NCI-H526 treated with DMSO at 0.1 percent for 48 hours (cell line): ENCODE measurements around the gene RASGRF2.

Source experiments
- DNase-seq: peaks from one replicate; lab custom pipeline; 2025; lab: John Stamatoyannopoulos, UW

The RASGRF2 gene

DNA sequence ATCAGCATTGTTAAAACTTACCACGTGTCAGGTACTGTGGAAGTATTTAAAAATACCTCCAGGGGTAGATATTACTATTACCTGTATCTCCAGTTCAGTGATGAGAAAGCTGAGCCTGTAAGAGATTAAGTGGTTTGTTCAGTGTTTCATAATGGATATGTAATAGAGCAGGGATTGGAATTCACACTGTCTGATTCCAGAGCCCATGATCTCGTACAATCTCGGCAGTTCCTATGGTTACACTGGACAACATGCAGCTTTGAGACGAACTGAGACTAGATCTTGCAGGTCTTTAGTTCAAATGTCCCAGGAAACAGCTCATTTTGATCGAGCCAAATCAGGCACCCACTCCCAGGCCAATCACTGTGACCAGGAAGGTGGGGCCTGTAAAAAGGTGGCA lies 8.8 kb upstream of the RASGRF2 start:
- DNase-seq: no peak

DNA sequence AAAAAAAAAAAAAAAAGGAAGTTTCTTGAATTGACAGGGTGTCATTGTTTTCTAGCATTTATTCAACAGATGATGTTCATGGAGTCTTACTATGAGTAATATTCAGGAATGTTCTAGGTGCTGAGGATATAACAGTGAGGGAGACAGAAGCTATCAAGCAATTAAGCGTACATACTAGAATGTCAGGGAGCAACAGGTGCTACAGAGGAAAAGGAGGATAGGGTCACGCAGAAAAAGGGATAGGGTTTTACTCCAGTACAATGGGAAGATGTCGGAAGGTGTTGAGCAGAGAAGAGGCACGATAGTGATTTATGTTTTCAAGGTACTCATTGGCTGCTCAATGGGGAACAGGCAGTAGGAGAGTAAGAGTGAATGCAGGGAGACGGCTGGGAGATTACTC lies 6.6 kb upstream of the RASGRF2 start:
- no peak for DNase-seq

DNA sequence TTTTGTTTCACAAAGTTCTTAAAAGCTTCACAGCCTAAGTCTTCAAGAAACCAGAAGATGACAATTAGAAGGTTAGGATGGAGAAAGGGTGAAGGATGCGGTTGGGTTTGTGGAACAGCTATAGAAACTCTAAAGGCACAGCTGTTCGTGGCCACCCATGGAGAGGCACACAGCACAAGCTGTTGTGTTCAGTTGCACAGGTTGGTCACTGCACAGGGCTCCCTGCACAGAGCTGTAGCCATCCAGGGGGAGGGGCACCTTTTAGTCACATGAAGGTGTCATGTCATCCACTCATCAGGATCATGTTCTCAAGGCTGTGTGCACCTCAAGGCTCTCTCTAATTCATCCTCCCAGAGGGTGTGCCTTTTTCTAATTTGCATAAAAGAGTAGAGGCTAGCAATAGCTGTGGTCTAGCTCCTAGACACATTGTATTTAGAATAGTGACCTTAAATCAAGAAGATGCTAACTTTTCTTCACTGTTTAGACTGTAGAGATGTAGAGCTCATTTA lies 5.0 kb upstream of the RASGRF2 start:
- no peak for DNase-seq

DNA sequence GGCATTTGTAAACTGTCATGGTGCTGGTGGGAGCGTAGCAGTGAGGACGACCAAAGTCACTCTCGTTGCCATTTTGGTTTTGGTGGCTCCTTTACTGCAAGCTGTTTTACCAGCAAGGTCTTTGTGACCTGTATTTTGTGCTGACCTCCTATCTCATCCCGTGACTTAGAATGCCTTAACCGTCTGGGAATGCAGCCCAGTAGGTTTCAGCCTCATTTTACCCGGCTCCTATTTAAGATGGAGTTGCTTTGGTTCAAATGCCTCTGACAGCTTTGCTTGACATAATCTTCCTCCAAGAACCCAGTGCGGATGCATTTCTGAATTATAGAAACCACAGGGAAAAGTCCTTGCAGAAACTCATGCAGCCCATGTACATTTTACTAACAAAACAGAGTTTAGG lies 3.9 kb upstream of the RASGRF2 start:
- no peak for DNase-seq

DNA sequence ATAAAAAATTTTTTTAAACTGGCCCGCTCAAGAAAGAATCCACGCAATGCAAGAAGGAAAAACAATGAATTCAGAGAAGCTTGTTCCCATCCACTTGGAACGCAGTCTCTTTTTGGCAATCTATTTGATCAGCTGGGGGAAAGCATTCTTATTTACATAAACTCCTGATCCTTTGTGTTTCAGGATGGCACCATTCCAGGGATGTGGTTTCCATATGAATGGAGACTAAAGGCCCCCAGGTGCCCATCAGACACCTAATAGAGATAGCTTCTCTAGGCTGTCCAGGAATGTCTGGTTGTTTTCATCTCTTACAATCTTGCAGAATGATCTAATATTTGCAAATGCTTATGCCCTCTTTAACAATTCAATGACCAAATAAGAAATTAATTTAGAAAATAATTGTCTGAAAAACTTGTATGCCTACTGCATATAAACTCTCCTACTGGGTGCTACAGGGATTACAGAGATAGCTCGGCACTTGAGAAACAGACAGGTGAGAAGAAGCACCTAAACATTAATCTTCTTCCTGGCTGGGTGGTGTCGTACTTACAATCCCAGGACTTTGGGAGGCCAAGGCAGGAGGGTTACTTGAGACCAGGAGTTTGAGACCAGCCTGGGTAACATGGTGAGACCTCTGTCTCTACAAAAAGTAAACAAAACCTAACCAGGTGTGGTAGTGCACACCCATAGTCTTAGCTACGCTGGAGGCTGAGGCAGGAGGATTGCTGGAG lies 3.0 kb upstream of the RASGRF2 start:
- peak; percentile 65 for DNase-seq

DNA sequence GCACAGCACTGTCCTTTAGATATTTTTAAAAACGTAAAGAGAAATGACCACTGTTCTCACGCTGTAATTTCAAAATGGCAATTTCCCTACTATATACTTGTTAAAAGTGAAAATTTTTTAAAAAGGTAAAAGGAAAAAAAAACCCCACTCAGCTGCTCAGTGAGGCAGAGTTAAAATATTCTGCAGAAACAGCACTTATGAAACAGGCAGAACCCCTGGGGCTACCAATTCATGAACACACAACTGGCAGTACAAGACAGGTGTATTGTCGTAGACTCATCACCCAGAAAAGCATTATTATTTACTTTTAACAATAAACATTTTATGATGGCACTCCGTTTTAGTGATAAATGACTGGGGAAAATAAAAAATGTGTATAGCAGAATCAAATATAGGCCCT lies 1.5 kb upstream of the RASGRF2 start:
- DNase-seq: peak; percentile 87

DNA sequence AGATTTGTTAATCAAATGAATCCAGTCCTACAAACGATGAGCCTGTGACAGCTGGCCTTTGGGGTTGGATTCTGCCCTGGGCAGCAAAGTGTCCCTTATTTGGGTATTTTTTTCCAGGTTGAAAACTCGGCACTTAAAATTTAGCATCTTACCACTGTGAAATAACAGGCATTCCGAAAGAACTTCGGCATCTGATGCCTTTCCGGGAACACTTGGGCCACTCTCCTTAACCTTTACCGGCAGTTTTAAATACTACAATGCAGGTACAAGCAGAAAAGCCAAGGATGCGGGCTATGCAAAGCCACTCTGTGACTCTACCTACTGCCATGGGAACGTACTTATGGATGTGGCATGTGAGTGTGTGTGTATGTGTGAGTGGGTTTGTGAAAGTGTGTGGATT lies 1.0 kb upstream of the RASGRF2 start:
- DNase-seq: peak; percentile 87

DNA sequence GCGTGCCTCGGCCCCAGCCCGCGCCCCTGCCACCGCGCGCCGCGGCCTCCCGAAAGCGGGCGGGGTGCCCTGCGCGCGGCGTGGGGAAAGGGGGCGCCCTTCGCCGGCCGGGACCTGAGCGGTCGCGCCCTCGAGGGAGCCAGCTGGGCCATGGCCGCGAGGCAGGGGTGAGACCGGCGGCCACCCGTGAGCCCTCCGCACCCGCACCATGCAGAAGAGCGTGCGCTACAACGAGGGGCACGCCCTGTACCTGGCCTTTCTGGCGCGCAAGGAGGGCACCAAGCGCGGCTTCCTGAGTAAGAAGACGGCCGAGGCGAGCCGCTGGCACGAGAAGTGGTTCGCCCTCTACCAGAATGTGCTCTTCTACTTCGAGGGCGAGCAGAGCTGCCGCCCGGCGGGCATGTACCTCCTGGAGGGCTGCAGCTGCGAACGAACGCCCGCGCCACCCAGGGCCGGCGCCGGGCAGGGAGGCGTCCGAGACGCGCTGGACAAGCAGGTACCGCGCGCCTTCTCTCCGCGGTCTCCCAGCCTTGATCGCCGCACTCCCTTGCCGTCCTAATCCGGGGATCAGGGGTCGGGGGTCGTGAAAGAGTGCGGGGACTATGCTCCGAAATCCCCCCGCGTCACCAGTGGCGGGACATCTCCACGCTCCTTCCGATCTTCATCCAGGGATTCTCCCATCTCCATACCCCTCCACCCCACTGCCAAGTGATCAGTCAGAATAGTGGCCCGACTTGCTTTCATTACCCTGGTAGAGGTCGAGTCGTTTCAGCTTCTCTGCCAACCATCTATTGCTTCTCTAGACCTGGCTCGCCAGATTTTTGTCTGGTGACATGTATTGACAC lies 590 bp downstream of the RASGRF2 start:
- DNase-seq: peak; percentile 49

DNA sequence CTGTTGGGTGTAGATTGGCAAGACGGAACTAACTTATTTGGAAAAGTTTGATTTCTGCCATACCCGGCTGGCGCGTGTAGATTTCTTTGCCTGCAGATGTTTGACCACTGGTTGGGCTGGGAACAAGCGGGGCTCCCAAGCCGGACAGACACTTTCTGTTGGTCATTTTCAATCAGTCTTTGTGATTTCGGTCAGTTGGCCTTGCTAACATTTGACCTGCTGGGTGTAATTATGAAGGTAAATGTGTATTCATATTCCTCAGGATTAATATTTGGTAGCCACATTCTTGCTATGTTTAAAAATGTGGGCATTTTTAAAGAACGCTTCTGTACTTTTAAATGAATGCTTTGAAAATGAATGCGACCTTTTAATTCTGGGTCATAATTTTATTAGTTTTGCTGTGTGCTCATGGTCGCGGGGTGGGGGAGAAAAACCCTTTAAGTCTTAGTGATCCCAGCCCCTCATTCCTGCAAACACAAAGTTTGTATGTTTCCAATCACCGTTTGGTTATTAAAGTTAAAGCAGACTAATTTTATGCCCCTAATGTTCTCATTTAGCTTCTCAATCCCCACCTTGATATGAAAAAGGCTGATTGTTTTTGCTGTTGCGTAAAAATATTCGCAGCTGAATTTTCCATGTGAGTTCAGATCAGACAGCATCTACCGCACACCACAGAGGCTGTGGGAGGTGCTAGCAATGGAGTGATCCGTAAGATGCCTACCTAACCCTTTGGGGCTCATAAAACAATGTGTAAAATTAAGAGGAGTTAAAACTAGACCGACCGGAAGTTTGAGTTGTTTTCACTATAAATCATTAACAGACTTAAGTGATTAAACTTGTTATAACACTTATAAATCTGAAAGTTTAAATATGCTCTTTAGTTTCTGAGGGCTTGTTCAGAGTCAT lies 1.5 kb downstream of the RASGRF2 start:
- peak; percentile 7 for DNase-seq

DNA sequence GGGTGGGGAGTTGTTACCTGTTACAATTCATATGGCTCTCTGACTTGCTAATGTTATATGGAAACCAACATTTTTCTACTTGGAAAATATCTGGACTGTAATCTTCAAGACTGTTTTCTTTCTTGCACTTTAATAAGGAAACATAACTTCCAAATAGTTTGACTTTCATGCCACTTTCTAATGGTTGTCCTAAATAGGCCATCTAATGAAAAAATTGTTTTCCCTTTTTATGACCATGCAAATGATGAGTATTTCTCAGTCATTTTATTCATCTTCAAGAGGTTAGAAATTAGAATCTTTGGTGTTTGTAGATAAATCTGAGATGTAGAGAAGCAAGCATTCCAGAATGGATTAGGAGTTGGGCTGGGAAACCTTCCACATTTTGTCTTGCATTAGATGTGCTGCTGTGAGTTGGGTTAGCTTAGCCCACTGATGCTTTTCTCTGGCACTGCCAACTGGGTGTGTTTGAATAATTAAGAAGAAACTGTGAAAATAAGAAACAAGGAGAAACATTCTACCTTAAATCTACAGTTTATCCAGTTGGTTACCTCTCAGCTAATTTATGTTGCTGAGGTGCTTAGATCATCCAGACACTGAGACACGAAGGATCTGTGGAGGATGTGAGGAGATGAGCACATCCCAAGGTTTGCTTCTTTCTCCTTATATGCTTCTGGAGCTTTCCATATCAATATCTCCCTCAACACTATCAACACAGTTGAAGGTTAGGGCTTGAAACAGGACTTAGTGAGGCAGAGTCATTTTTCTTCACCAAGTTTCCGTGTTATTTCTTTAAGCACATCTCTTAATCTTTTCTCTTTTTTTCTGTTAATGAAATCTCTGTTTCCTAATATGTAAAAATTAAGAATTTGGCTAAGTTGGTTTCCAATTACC lies 2.7 kb downstream of the RASGRF2 start:
- DNase-seq: no peak

DNA sequence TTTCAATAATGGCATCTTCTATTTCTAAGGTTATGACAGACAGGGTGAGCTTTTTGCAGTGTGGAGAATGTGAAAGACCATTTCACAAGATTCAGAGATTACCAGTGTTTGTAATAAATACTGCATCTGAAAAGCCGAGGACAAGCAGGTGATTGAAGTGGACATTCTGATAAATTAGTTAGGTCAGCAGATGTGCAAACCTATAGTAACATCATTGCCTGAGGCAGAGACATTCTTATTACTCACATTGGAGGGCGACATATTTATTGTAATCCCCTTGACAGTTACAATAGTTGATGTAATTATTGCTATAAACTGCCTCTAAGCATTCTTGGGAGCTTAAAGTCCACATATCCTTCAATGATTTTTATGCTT lies 3.3 kb downstream of the RASGRF2 start:
- DNase-seq: no peak

DNA sequence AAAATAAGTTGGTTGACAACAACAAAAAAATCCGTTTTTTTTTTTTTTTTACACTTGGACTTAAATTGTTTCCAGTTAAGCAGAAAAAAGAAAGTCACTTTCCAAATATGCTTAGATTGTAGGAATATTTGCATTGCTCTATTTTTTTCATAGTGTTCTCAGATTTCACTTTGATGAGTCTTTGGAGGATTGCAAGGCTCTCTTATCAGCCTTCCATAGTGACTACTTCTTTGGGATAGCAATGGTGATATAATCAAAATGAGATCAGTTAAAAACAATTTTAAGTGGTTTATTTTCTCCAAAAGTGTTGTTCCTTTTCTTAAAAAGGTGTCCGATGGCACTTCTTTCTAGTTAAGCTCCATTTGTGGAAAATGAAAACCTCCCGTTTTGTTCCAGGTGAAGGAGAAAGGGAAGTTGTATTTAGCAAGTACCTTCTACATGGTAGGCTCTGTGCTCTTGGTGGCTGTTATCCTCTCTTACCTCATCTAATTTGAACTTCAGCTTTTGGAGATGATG lies 3.9 kb downstream of the RASGRF2 start:
- no peak for DNase-seq

DNA sequence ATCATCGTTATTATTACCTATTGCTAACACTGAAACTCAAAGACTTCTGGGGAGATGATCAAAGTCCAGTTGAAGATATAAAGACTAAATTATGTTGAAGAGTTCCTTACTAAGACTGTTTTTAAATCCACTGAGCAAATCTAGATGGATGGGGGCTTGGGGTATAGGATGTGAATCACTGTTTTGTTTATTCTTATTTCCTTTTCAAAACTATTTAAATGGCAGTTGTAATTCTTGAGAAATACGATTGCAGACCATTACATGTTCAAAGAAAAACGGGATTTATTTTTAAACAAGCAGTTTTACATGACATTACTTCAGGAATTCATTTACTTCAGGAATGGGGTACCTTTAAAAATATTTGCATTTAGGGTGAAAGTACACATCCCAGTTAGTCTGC lies 4.3 kb downstream of the RASGRF2 start:
- DNase-seq: no peak

DNA sequence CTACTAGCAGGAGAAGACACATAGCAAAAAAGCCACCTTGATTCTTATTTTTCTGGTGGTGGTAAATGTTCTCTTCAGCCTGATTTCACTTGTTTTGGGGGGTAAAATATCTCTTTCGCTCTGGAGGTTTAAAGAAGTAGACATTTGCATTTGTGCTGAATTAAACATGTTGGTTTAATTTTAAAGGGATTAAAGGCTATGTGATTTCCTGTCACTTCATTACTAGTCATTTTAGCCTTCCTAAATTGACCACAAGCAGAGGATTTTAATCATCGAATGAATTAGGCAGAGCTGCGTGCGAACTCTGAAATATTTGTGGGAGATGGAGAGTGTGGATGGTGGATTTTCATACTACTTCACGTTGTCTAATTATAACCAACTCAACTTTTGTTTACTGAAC lies 4.8 kb downstream of the RASGRF2 start:
- no peak for DNase-seq

DNA sequence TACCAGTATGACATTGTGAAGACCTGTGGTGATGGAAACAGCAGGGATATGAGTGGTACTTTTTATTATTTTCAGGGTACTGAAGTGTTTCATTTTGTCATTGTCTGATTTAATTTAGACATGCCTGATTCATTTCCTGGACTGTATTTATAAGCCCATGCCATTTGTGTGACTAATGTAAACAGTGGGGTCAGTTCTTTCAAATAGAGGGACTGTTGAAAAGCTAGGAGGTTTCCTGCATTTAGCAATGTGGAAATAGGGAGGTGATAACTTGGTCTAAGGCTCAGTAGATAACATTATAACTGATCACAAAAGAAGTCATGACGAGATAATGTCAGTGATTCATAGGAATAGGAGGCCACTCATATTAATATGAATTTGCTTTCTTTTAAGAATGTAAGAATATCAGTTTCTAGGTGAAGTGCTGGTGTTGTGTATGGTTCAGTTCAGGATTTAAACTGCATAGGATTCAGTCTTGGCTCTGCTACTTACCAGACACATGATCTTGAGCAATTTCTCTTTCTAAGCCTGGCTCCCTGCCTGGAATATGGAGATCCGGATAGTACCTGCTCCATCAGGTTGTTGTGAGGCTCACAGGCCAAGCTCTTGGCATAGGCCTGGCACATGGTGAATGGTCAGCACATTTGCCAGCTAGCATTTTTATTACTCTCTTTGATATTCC lies 7.5 kb downstream of the RASGRF2 start:
- DNase-seq: no peak

DNA sequence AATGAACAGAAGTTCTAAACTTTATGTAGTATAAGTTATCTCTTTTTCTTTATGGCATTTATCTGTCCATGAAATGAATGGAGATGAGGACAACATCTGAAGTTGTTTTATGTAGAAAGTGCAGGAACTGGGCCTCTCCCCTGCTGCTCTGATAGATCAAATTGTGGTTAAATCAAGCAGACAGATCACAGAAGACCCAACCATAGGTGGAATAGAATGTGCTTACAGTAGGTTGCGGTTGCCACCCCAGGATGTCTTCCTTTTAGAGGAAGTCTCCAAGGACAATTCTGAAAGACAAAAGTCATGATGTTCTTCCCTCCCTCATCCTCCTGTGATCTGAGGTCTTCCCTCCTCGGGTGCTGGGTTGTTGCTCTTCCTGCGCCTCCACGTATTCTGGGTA lies 12.9 kb downstream of the RASGRF2 start:
- no peak for DNase-seq

DNA sequence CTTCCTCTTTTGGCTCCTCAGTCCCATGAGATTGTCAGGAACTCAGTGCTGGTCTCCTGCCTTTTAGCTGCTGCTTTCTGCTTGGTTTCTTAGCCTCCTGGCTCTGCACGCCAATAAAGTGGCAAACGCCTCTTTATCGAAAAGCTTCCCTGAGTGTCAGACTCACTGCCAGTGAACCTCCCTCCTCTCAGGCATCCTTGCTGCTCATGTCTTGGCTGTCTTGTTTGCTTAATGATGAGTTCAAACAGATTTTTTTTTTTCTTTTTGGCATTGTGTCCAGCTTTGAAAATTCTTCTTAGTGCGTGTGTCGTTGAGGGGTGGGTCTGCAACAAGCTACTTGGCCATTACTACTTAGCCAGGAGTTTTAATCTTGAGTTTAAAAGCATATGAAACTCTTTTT lies 14.9 kb downstream of the RASGRF2 start:
- no peak for DNase-seq

DNA sequence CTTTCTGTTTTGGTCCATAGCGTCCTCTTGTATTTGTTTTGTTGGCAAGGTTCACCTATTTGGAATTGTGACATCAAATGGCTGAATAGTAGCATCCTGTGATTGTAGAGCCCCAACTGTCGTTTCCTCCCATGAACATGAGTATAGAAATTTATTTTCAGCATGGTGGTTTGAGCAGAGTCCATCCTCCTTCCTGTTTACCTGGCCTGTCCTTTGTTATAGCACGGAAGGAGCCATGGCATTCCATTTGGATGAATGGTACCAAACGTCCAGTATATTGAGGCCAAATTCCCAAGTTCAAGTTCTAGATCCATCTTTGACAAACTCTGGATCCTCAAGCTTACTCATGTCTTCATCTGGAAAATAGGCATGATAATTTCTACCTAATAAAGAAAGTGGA lies 16.8 kb downstream of the RASGRF2 start:
- DNase-seq: no peak

DNA sequence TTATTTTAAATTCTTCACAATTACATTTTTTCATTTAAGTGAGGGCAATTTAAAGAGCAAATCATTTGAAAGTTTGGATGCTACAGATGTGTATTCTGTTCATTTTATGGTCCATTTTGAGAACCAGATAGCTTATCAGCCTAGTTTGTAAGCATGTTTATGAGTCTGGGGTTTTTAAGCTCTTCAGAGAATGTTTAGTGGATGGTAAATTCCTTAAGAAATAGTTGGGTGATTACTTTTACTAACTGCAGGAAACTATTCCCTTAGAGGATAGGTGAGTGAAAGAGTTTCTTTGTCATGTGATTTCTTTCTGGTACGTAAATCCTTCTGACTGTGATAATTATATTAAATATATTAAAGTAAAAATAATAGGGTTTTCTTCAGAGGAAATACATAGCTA lies 17.6 kb downstream of the RASGRF2 start:
- DNase-seq: no peak

DNA sequence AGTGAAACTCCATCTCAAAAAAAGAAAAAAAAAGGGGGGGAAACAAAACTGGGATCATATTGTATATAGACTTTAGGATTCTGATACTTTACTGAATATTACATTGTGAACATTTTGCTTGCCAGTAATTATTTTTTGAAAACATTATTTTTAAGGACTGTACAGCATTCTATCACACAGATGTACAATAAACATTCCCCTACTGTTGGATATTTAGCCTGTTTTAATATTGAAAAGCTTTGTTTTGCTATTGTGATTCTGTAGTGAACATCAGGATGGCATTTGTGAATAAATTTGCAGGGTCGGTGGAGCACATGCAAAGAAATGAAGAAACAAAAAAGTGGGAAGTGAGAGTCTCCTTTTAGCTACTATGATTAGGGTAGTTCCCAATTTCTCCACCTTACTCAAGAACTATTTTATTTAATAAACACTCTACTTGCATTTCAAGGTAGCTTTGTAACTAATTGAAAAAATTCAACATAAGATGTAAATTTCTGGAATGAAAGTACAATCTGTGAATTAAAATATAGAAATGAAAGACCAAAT lies 18.7 kb downstream of the RASGRF2 start:
- DNase-seq: no peak
